SK-N-MC (cell line): ENCODE results near the gene ATP5F1D.

ENCODE experiments used
- EZH2 ChIP-seq: fragments of 200-600 bp; sonication (generic); IDR thresholded peaks from one replicate; pipeline ENCODE4 v1.6.1; 2017; ENCODE audit warnings: antibody characterized with exemption
- FOXP2 ChIP-seq: optimal IDR thresholded peaks from 2 replicates; pipeline ENCODE3; 2011; ENCODE audit warnings: mild to moderate bottlenecking, moderate library complexity; ENCODE audit not compliant: insufficient read depth; ENCODE audit errors: extremely low read length, control extremely low read depth
- POLR2AphosphoS5 ChIP-seq: IDR thresholded peaks from 2 replicates; pipeline ENCODE4 v1.6.1; 2012; ENCODE audit warnings: mild to moderate bottlenecking, low read depth, low read length, borderline replicate concordance

GRCh38 chr19:1249990-1250436 lies 8.5 kb downstream of the ATP5F1D start:
- TF ChIP-seq POLR2AphosphoS5 (no peak), EZH2 (no peak), FOXP2 (no peak)
